Prostate gland (tissue), 2 donors: Measurements from ENCODE around the gene PTPRG.

ENCODE experiments used
- POLR2A ChIP-seq: fragments of 450-650 bp; IDR thresholded peaks from one replicate; pipeline ENCODE4 v1.6.1; 2016; ENCODE audit warnings: antibody characterized with exemption, mild to moderate bottlenecking
- TF ChIP-seq, protein P1 (sequence below), 4 experiments: fragments of 200-600 bp in 2 of 4; fragments of 450-650 bp in 2 of 4; sonication (generic) in 2 of 4; IDR thresholded peaks; 1 replicate in 3 of 4; 2 replicates in 1 of 4; pipeline ENCODE4 v1.5.1; 2016 to 2019; ENCODE audit warnings: antibody characterized with exemption in 4 of 4, mild to moderate bottlenecking in 2 of 4, moderate library complexity in 2 of 4

DNA sequence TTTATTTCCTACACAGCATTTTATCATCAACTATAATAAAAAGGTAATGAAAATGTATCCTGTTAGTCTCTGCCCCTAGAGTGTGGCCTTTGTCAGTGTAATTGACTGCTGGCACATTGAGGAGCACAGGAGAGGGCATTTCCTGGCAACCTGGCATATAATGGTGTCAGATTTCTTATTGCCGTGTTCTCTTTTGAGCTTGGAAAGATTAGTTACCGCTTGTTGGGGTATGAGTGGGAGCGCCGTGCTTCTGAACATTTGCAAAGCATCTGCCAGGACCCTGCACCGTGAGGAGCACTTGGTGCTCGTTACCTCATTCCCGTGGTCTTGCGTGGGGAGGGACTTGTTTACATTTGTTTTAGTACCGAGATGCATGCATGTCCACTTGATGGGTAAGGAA, 124.4 kb downstream of the PTPRG start:
- TF ChIP-seq, protein P1, sequence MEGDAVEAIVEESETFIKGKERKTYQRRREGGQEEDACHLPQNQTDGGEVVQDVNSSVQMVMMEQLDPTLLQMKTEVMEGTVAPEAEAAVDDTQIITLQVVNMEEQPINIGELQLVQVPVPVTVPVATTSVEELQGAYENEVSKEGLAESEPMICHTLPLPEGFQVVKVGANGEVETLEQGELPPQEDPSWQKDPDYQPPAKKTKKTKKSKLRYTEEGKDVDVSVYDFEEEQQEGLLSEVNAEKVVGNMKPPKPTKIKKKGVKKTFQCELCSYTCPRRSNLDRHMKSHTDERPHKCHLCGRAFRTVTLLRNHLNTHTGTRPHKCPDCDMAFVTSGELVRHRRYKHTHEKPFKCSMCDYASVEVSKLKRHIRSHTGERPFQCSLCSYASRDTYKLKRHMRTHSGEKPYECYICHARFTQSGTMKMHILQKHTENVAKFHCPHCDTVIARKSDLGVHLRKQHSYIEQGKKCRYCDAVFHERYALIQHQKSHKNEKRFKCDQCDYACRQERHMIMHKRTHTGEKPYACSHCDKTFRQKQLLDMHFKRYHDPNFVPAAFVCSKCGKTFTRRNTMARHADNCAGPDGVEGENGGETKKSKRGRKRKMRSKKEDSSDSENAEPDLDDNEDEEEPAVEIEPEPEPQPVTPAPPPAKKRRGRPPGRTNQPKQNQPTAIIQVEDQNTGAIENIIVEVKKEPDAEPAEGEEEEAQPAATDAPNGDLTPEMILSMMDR (IDR thresholded peaks at IDR 0.05), result no peak
- no peak for TF ChIP-seq POLR2A
